Subcutaneous adipose tissue (tissue), 4 donors: Measurements from ENCODE around the gene MPPED2. TPM values are rescaled to one million over a fixed set of nuclear protein-coding genes. Genes with fewer than 3 reads are reported as not detected.

Source experiments
- CTCF ChIP-seq: fragments of 450-650 bp; IDR thresholded peaks from one replicate; pipeline ENCODE4 v1.5.1; 2016; ENCODE audit warnings: low read depth, mild to moderate bottlenecking, control low read depth, antibody characterized with exemption, moderate library complexity
- total RNA-seq, 4 donors: library from RNA; depleted of rRNA; stranded (reverse); fragments of >200 nt; gene quantifications; one replicate each; pipeline ENCODE4 v1.1.0, GENCODE V29; 2016

The MPPED2 gene
- total RNA-seq, 4 donors from 2014 or later = 10.5 to 32.4 (median 15.5) TPM

- TF ChIP-seq CTCF = no peak
These were observed 40.6 kb downstream of the MPPED2 start for GRCh38 chr11:30545507-30545906.

- TF ChIP-seq CTCF = no peak
These were observed 43.1 kb downstream of the MPPED2 start for GRCh38 chr11:30543066-30543465.

- no peak for TF ChIP-seq CTCF
These were observed 45.4 kb downstream of the MPPED2 start for GRCh38 chr11:30540781-30541180.

- no peak for TF ChIP-seq CTCF
These were observed 47.9 kb downstream of the MPPED2 start for GRCh38 chr11:30538251-30538650.

- TF ChIP-seq CTCF = no peak
These were observed 50.3 kb downstream of the MPPED2 start for GRCh38 chr11:30535818-30536217.

- no peak for TF ChIP-seq CTCF
These were observed 52.7 kb downstream of the MPPED2 start for GRCh38 chr11:30533445-30533947.

GRCh38 chr11:30527566-30527965 lies 58.6 kb downstream of the MPPED2 start:
- no peak for TF ChIP-seq CTCF
